GM06990 (cell line): Measurements from ENCODE around the gene TMEM144.

ENCODE experiments used
- DNase-seq: peaks from one replicate; pipeline ENCODE4 v3.0.0-alpha.2; 2011; ENCODE audit not compliant: insufficient read length; ENCODE audit errors: extremely low read depth
- H3K27me3 ChIP-seq: replicated peaks from 2 replicates; pipeline ENCODE4 v1.6.0; 2011; ENCODE audit warnings: low read length; ENCODE audit not compliant: control insufficient read depth, insufficient read depth
- H3K36me3 ChIP-seq: 2 replicates; pipeline ENCODE4 v1.5.1; 2011; ENCODE audit warnings: low read length; ENCODE audit not compliant: control insufficient read depth, insufficient read depth
- H3K4me3 ChIP-seq: replicated peaks from 2 replicates; pipeline ENCODE4 v1.5.1; 2011; ENCODE audit warnings: low read depth, mild to moderate bottlenecking, control low read depth, low read length
- TF ChIP-seq, protein P1 (sequence below): IDR thresholded peaks from 2 replicates; pipeline ENCODE4 v1.5.1; 2011; ENCODE audit warnings: low read length, control low read depth, mild to moderate bottlenecking, inconsistent platforms; ENCODE audit not compliant: insufficient read depth, poor library complexity, severe bottlenecking

The TMEM144 gene

DNA sequence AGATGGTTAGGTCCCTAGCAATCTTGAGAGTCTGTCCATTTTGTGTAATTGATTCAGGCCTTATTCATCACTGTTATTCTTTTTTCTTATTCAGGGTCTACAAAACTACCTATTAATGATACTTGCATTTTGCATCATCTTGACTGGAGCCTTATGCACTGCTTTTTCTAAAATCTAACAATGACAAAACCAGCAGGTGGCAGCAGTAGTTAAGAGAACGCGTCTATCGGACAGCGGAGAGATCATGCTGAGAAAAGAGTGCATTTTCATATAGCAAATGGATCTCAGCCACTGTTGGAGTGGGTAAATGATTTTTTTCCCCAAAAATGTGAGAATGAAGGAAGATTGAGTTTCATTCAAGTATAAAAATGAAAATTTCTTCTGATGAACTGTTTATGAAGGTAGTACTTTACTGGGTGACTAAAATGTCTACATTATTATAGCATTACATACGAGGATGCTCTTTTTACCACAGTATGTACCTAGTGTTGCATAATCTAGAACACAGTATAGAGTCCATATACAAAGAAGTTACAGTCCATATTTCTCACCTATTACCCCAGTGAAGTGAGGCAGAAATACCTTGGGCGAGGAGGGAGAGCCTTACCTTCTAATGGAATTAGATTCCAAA lies 43.2 kb downstream of the TMEM144 start:
- DNase-seq, result peak; percentile 3
- H3K4me3 ChIP-seq, result no peak overlapping the region
- no peaks in the 10 kb centered on the region for H3K27me3 ChIP-seq
- TF ChIP-seq, protein P1, sequence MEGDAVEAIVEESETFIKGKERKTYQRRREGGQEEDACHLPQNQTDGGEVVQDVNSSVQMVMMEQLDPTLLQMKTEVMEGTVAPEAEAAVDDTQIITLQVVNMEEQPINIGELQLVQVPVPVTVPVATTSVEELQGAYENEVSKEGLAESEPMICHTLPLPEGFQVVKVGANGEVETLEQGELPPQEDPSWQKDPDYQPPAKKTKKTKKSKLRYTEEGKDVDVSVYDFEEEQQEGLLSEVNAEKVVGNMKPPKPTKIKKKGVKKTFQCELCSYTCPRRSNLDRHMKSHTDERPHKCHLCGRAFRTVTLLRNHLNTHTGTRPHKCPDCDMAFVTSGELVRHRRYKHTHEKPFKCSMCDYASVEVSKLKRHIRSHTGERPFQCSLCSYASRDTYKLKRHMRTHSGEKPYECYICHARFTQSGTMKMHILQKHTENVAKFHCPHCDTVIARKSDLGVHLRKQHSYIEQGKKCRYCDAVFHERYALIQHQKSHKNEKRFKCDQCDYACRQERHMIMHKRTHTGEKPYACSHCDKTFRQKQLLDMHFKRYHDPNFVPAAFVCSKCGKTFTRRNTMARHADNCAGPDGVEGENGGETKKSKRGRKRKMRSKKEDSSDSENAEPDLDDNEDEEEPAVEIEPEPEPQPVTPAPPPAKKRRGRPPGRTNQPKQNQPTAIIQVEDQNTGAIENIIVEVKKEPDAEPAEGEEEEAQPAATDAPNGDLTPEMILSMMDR, result peak; percentile 68
- H3K36me3 ChIP-seq, result no peaks in the 10 kb centered on the region

DNA sequence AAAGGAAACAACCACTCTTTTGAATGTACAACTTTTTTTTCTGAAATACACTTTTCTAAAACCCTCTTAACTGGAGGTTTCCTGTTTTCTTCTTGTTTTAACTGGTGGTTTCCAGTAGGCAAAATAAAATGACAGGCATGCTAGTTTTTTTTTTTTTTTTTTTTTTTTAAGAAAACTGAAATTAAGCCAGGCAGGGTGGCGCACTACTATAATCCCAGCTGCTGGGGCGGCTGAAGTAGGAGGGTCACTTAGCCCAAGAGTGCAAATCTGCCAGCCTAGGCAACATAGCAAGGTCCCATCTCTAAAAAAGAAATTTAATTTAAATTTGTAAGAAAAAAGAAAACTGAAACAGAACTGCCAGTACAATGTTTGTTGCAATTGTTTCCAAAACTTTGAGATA lies 44.0 kb downstream of the TMEM144 start:
- Histone ChIP-seq H3K36me3 (no peaks in the 10 kb centered on the region), H3K4me3 (no peak overlapping the region), H3K27me3 (no peaks in the 10 kb centered on the region)
- TF ChIP-seq, protein P1, result peak; percentile 8
- no peak for DNase-seq

DNA sequence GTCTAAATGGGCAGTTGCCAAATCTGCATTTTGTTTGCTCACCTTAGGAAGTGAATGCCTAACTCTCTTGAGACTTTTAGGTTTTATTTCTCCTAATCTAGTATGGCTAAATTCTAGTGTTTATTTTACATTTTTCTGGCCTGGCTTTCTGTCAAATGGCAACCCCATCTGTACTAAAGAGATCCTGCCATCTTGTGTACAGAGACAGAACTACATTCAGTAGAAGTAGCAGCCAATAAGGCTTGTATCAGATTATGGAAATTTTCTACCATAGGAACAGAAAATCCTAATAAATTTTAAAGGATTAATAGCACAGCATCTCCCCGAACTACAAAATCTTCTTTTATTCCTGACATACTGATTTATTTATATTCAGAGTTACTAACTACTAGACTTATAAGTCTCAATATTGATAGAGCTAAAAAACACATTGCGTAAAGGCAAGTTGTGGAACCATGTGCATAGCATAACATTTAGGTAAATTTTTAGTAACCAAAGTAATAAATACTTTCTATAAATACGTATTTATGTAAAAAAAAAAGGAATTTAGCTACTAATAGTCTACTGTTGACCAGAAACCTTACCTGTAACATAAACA lies 45.5 kb downstream of the TMEM144 start:
- TF ChIP-seq, protein P1, result peak; percentile 64
- Histone ChIP-seq H3K36me3 (no peaks in the 10 kb centered on the region), H3K4me3 (no peak overlapping the region), H3K27me3 (no peaks in the 10 kb centered on the region)
- DNase-seq, result no peak

DNA sequence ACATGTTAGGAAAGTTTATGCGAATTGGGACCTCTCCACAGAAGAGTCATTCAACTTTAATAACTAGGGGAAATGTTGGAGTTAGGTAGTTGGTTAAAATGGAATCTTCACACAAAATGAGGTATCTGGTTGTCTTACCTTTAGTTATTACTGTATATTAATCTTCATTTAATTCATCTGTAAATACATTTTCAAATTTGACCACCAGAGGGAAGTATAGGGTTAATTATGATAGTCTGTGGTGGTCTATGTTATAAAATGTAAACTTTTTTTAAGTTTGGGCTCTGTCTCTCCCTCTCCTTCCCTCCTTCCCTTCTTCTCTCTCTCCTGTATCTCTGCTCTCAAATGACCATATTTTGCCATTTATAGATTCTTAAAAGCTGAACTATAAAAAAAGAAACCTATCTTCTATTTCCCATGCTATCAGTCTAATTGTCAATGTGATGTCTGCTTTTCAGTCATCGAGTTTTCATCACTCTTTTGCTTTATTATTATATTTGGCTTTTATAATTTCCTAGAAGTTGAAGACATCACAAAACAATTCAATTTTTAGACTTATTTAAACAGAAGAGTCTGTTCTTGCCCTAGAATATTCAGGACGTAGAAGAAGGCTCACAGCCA lies 49.8 kb downstream of the TMEM144 start:
- DNase-seq, result no peak
- Histone ChIP-seq H3K36me3 (no peaks in the 10 kb centered on the region), H3K4me3 (no peak overlapping the region), H3K27me3 (no peaks in the 10 kb centered on the region)
- TF ChIP-seq, protein P1, result peak; percentile 30

DNA sequence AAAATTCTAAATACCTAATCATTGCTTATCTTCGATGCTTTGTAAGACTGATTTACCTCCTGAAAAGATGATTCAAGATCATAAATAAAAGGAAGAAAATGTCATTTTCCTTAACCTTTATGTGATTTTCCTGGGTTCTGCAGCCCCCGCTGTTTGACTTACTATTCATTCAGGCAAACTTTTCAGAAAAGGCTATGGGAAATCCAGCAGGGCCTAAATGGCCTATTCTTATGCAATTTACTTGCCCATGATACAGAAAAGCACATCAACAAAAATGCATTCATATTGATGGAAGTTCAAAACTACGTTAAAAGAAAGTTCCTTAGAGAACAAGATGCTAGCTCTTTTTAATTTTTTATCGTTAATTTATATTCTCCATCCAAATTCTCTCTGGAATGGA lies 51.2 kb downstream of the TMEM144 start:
- DNase-seq, result no peak

More for the DNA sequence above, 51.2 kb downstream of the TMEM144 start:
- H3K27me3 ChIP-seq, result no peaks in the 10 kb centered on the region
- H3K4me3 ChIP-seq, result no peak overlapping the region
- TF ChIP-seq, protein P1, result no peak
- H3K36me3 ChIP-seq, result no peaks in the 10 kb centered on the region
